A673 (cell line): ENCODE data around the gene DDX19B. TPM values are rescaled to one million over a fixed set of nuclear protein-coding genes. Genes with fewer than 3 reads are reported as not detected.

ENCODE experiments used
- BruUV-seq: library from RNA; stranded (reverse); fragments of 400-500 nt; replicated peaks from 2 replicates; lab custom pipeline; 2021; lab: Mats Ljungman, UMichigan
- CTCF ChIA-PET: fragments of 300-600 bp; sonication (Branson Sonifier 250); formaldehyde crosslinking; loops from one replicate; lab custom pipeline; 2022; ENCODE audit warnings: antibody characterized with exemption; lab: Charles Lee
- POLR2A ChIA-PET: fragments of 300-600 bp; sonication (Branson Sonifier 250); formaldehyde crosslinking; loops from one replicate; lab custom pipeline; 2022; ENCODE audit warnings: antibody characterized with exemption; ENCODE audit not compliant: low non-redundant PET; lab: Charles Lee
- DNase-seq: peaks from one replicate; pipeline ENCODE4 v3.0.0-alpha.2; 2015; ENCODE audit warnings: low spot score
- H3K27ac ChIP-seq: fragments of 200-600 bp; sonication (generic); 2 replicates; pipeline ENCODE4 v1.5.1; 2016; ENCODE audit warnings: mixed run types, low read depth, mild to moderate bottlenecking, mixed read lengths, antibody characterized with exemption, low read length; ENCODE audit not compliant: poor library complexity, severe bottlenecking
- H3K27me3 ChIP-seq: fragments of 200-600 bp; sonication (generic); replicated peaks from 2 replicates; pipeline ENCODE4 v1.6.1; 2017; ENCODE audit warnings: mixed run types, low read depth, mild to moderate bottlenecking, mixed read lengths, antibody characterized with exemption, low read length; ENCODE audit not compliant: insufficient read depth, poor library complexity
- H3K36me3 ChIP-seq: fragments of 200-600 bp; sonication (generic); 2 replicates; pipeline ENCODE4 v1.6.1; 2016; ENCODE audit warnings: mixed run types, mild to moderate bottlenecking, mixed read lengths, antibody characterized with exemption, low read length; ENCODE audit not compliant: insufficient read depth, poor library complexity, severe bottlenecking
- H3K4me1 ChIP-seq: fragments of 200-600 bp; sonication (generic); 2 replicates; pipeline ENCODE4 v1.6.1; 2017; ENCODE audit warnings: mixed run types, mild to moderate bottlenecking, mixed read lengths, antibody characterized with exemption, low read length; ENCODE audit not compliant: insufficient read depth, poor library complexity, severe bottlenecking
- H3K4me3 ChIP-seq: fragments of 200-600 bp; sonication (generic); 2 replicates; pipeline ENCODE4 v1.5.1; 2016; ENCODE audit warnings: low read depth, mixed run types, mild to moderate bottlenecking, mixed read lengths, low read length; ENCODE audit not compliant: poor library complexity, severe bottlenecking
- H3K9me3 ChIP-seq: fragments of 200-600 bp; sonication (generic); 2 replicates; pipeline ENCODE4 v1.6.1; 2016; ENCODE audit warnings: mixed run types, low read depth, mild to moderate bottlenecking, mixed read lengths, antibody characterized with exemption, low read length; ENCODE audit not compliant: poor library complexity, severe bottlenecking
- EZH2 ChIP-seq: fragments of 200-600 bp; sonication (generic); IDR thresholded peaks from 2 replicates; pipeline ENCODE4 v1.6.1; 2017; ENCODE audit warnings: borderline replicate concordance, low read depth, mild to moderate bottlenecking, mixed read lengths, antibody characterized with exemption, low read length; ENCODE audit not compliant: poor library complexity, severe bottlenecking
- intact Hi-C: fragments of 100-400 bp; cut with micrococcal nuclease; formaldehyde crosslinking; loops from one replicate; pipeline ENCODE4 v1.10.0; 2022; ENCODE audit not compliant: unreplicated experiment
- total RNA-seq: library from RNA; stranded (reverse); gene quantifications from 2 replicates; pipeline ENCODE4 v1.2.3, GENCODE V29; 2021
- TF ChIP-seq, protein P1 (sequence below): fragments of 300-800, 200-600 bp; sonication (generic); conservative IDR thresholded peaks from 2 replicates; pipeline ENCODE4 v1.5.1; 2017; ENCODE audit warnings: low read depth, mild to moderate bottlenecking, antibody characterized with exemption, low read length, moderate library complexity, mixed read lengths

DDX19B gene
- total RNA-seq, 1 experiment from 2014 or later = 37.6 TPM

DNA sequence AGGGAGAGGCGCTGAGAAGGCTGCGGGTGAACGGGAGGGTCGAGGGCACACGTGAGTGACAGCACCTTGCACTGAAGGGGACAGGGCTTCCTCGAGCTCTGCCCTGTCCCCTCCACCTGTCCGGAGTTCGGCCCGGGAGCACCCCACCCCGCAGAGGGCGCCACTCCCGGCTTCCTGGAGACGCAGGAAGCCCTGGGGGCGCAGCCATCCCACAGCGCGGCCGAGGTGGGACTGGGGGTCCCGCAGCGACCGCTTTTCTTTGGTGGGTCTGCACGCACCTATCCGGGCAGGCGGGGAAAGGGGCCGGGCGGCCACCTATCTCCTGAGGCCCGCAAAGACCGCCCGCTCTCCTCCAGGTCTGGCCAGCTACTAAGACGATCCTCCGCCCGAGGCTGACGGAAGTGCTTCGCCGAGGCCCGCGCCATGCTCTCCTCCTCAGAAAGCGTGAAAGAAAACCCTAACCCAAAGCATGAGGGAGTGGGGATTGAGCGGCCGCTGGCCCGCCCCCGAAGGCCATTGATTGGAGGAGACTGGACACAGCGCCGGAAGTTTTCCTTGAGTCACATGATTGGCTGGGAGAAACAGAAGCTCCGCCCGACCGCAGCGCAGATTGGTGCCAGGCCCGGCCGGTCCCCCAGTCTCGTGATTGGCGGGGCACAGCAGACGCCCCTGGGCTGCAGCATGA lies 82.1 kb downstream of the DDX19B start:
- POLR2A ChIA-PET = interaction anchor here (0.6 kb wide), 1 partner anchor 193 kb away, joined by 3 read pairs; no protein-coding TSS in a partner anchor
- H3K9me3 ChIP-seq = no peaks in the 10 kb centered on the region
- peaks cover 6% of the 10 kb centered on the region for H3K4me1 ChIP-seq
- CTCF ChIA-PET = no interaction called here
- TF ChIP-seq, protein P1, sequence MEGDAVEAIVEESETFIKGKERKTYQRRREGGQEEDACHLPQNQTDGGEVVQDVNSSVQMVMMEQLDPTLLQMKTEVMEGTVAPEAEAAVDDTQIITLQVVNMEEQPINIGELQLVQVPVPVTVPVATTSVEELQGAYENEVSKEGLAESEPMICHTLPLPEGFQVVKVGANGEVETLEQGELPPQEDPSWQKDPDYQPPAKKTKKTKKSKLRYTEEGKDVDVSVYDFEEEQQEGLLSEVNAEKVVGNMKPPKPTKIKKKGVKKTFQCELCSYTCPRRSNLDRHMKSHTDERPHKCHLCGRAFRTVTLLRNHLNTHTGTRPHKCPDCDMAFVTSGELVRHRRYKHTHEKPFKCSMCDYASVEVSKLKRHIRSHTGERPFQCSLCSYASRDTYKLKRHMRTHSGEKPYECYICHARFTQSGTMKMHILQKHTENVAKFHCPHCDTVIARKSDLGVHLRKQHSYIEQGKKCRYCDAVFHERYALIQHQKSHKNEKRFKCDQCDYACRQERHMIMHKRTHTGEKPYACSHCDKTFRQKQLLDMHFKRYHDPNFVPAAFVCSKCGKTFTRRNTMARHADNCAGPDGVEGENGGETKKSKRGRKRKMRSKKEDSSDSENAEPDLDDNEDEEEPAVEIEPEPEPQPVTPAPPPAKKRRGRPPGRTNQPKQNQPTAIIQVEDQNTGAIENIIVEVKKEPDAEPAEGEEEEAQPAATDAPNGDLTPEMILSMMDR = 0 out of 2 replicates have a peak, but pooled peaks have one; percentile 30
- TF ChIP-seq EZH2 = no peak
- BruUV-seq = TSS peak; percentile 68
- peak overlapping the region; percentile 91 for H3K27ac ChIP-seq
- peak overlapping the region; percentile 87 for H3K4me3 ChIP-seq
- intact Hi-C loops = loop anchor here (2.0 kb wide), 2 partner anchors 58 to 142 kb away; partner anchors contain the start of genes COG4, SF3B3 and ST3GAL2
- peak; percentile 99 for DNase-seq
- no peaks in the 10 kb centered on the region for H3K27me3 ChIP-seq
- H3K36me3 ChIP-seq = peaks cover 15% of the 10 kb centered on the region

DNA sequence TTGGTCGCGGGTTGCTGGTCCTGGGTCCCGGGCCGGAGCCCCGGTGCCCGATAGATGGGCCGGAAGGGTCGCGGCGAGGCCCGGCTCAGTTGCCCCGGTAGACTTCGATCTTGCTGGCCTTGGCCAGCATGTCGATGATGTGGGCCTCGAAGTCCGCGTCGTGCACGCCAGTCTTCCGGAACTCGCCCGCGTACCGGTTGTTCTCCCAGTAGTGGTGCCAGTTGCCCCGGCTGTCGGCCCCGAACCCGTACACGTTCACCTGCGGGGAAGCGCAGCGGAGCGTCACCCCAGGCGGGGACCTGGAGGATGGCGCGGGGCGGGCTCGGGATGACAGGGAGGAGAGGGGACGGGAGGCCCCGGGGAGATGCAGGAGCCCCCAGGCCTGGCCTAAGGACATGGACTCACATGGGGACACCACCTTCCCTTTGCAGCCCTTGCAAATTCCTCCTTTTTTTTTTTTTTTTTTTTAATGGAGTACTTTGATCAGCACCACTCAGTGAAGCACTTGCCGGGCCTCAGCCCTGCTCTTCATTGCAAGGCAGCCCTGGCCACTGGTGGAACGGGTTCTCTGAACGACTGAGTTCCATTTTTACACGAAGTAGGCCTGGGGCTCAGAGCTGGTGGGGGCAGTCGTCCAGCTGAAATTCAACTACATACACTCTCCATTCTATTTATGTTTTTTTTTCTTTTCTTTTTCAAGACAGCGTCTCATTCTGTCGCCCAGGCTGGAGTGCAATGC lies 82.8 kb downstream of the DDX19B start:
- ChIA-PET POLR2A (interaction anchor here (0.6 kb wide), 1 partner anchor 192 kb away, joined by 3 read pairs; no protein-coding TSS in a partner anchor), CTCF (no interaction called here)
- Histone ChIP-seq H3K27ac (no peak overlapping the region), H3K27me3 (no peaks in the 10 kb centered on the region), H3K9me3 (no peaks in the 10 kb centered on the region), H3K36me3 (peaks cover 15% of the 10 kb centered on the region), H3K4me1 (peaks cover 6% of the 10 kb centered on the region), H3K4me3 (peak overlapping the region; percentile 87)
- TF ChIP-seq, protein P1 = no peak
- no peak for TF ChIP-seq EZH2
- no peak for DNase-seq
- no TSS peak for BruUV-seq
- intact Hi-C loops = loop anchor here (2.0 kb wide), 2 partner anchors 57 to 141 kb away; partner anchors contain the start of genes COG4, SF3B3 and ST3GAL2

DNA sequence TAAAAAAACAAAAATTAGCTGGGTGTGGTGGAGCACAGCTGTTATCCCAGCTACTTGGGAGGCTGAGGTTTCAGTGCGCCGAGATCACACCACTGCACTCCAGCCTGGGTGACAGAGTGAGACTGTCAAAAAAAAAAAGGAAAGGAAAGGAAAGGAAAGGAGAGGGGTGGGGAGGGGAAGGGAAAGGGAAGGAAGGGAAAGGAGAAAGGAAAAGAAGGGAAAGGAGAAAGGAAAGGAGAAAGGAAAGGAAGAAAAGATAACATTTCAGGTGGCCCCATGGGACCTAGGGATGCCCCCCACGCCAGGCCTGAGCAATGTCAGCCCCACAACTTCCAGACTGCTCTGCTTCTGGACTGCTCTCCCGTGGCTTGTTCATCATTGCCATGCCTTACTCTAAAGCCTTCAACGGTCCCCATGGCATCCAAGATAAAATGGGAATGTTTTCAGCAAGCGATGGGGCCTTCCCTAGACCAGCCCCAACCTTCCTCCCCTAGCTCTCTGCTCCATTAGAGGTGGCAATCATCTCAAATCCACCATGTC lies 84.5 kb downstream of the DDX19B start:
- Histone ChIP-seq H3K9me3 (no peaks in the 10 kb centered on the region), H3K27ac (no peak overlapping the region), H3K4me1 (peaks cover 6% of the 10 kb centered on the region), H3K4me3 (no peak overlapping the region), H3K36me3 (peaks cover 16% of the 10 kb centered on the region), H3K27me3 (no peaks in the 10 kb centered on the region)
- no peak for DNase-seq
- no TSS peak for BruUV-seq
- TF ChIP-seq, protein P1 = no peak
- TF ChIP-seq EZH2 = no peak
- CTCF ChIA-PET = no interaction called here
- POLR2A ChIA-PET = no interaction called here
- intact Hi-C loops = no loop called here

Other genes starting within 250 kb of the DDX19B start
- gene PDPR, start 184.9 kb upstream of the DDX19B start, total RNA-seq = 35.2 and 39.8 TPM in 2 replicates
- 8.9 and 11.6 TPM in 2 replicates for gene CLEC18C, start 125.4 kb upstream of the DDX19B start, total RNA-seq
- 39.6 and 40.4 TPM in 2 replicates for gene EXOSC6, start 47.2 kb upstream of the DDX19B start, total RNA-seq
- gene AARS1, start 9.7 kb upstream of the DDX19B start, total RNA-seq = 234 and 270 TPM in 2 replicates
- gene DDX19A, start 47.7 kb downstream of the DDX19B start, total RNA-seq = 56.7 and 65.5 TPM in 2 replicates
- gene ST3GAL2, start 139.9 kb downstream of the DDX19B start, total RNA-seq = 26.5 and 29.0 TPM in 2 replicates
- 11.2 and 14.8 TPM in 2 replicates for gene FCSK, start 155.4 kb downstream of the DDX19B start, total RNA-seq
- 68.6 and 82.4 TPM in 2 replicates for gene COG4, start 224.4 kb downstream of the DDX19B start, total RNA-seq
- gene SF3B3, start 224.6 kb downstream of the DDX19B start, total RNA-seq = 518 and 571 TPM in 2 replicates